ENCODE results near the gene HOXD12.

GRCh38 chr2:176083796-176084261 is 15.8 kb upstream of the HOXD12 start, which contains the start of gene EVX2:
- no peak for TF ChIP-seq CTCF (IDR thresholded peaks at IDR 0.05)
- no peak for TF ChIP-seq POLR2A (IDR thresholded peaks at IDR 0.05)
